GM12878 (cell line): ENCODE data around the gene PCDHGC5. TPM values are rescaled to one million over a fixed set of nuclear protein-coding genes. Genes with fewer than 3 reads are reported as not detected.
A peak's percentile ranks its signal among the peaks of the same experiment; 100 is the strongest.

Experiments used
- ATAC-seq: fragments of 200-7000 bp; cut with Tn5 transposase; 3 replicates; pipeline ENCODE4 v1.9.1; 2020; ENCODE audit warnings: mild to moderate bottlenecking, moderate library complexity
- BruUV-seq: library from RNA; stranded (reverse); fragments of 400-500 nt; replicated peaks from 2 replicates; lab custom pipeline; 2021; lab: Mats Ljungman, UMichigan
- CTCF ChIA-PET: fragments of 300-600 bp; sonication (Branson Sonifier 250); formaldehyde crosslinking; extraction: SDS; loops from one replicate; lab custom pipeline; 2021; ENCODE audit warnings: inconsistent platforms; lab: Yijun Ruan, JAX
- POLR2A ChIA-PET: fragments of 350-600 bp; formaldehyde crosslinking; extraction: SDS; loops from one replicate; lab custom pipeline; 2021; ENCODE audit warnings: inconsistent platforms; lab: Charles Lee
- RAD21 ChIA-PET: fragments of 300-600 bp; sonication (Branson Sonifier 250); formaldehyde crosslinking; loops from one replicate; lab custom pipeline; 2023; ENCODE audit warnings: antibody characterized with exemption; ENCODE audit not compliant: unreplicated experiment; lab: Charles Lee
- SMC1A ChIA-PET: fragments of 300-600 bp; sonication (Branson Sonifier 250); formaldehyde crosslinking; loops from one replicate; lab custom pipeline; 2023; ENCODE audit not compliant: unreplicated experiment, uncharacterized antibody; lab: Charles Lee
- DNase-seq: peaks from one replicate; pipeline ENCODE4 v3.0.0-alpha.2; 2011; ENCODE audit warnings: low read depth, low spot score
- FAIRE-seq: peaks from 3 replicates; lab custom pipeline; 2011; peaks lifted over from hg19 to GRCh38; lab: Jason Lieb, UNC
- H2AFZ ChIP-seq: 2 replicates; pipeline ENCODE4 v1.6.0; 2011; ENCODE audit warnings: low read depth, low read length, control low read depth; ENCODE audit not compliant: control insufficient read depth
- H3K27ac ChIP-seq: 2 replicates; pipeline ENCODE4 v1.5.1; 2011; ENCODE audit warnings: control low read depth; ENCODE audit not compliant: control insufficient read depth, insufficient read depth
- H3K27me3 ChIP-seq, 2 experiments: replicated peaks in 1 of 2; 2 replicates each; pipeline versions ENCODE4 v1.6.0 to v1.6.1; 2011; ENCODE audit warnings: low read length in 1 of 2; ENCODE audit not compliant: control insufficient read depth in 2 of 2, insufficient read depth in 2 of 2
- H3K36me3 ChIP-seq, 2 experiments: 2 replicates each; pipeline ENCODE4 v1.5.1; 2011; ENCODE audit warnings: low read length in 1 of 2; ENCODE audit not compliant: control insufficient read depth in 2 of 2, insufficient read depth in 2 of 2
- H3K4me1 ChIP-seq: 2 replicates; pipeline ENCODE4 v1.6.1; 2011; ENCODE audit warnings: mild to moderate bottlenecking, low read length, moderate library complexity, mixed read lengths; ENCODE audit not compliant: control insufficient read depth, insufficient read depth
- H3K4me2 ChIP-seq: 2 replicates; pipeline ENCODE4 v1.6.0; 2011; ENCODE audit warnings: control low read depth; ENCODE audit not compliant: control insufficient read depth, insufficient read depth
- H3K4me3 ChIP-seq: fragments of 200-600 bp; sonication (generic); 2 replicates; pipeline ENCODE4 v1.5.1; 2016
- H3K79me2 ChIP-seq: 2 replicates; pipeline ENCODE4 v1.6.0; 2011; ENCODE audit warnings: low read length; ENCODE audit not compliant: control insufficient read depth, insufficient read depth
- H3K9ac ChIP-seq: 2 replicates; pipeline ENCODE4 v1.8.0; 2011; ENCODE audit warnings: low read length, control low read depth, mixed read lengths; ENCODE audit not compliant: control insufficient read depth, insufficient read depth
- H3K9me3 ChIP-seq: replicated peaks from 3 replicates; pipeline ENCODE4 v1.5.1; 2011; ENCODE audit warnings: mild to moderate bottlenecking, low read length; ENCODE audit not compliant: control insufficient read depth, insufficient read depth
- H4K20me1 ChIP-seq: 2 replicates; pipeline ENCODE4 v1.6.0; 2011; ENCODE audit not compliant: control insufficient read depth, insufficient read depth
- CTCF ChIP-seq, 3 experiments: IDR thresholded peaks in 2 of 3; conservative IDR thresholded peaks in 1 of 3; 2 replicates each; pipeline ENCODE4 v1.5.1; 2011; ENCODE audit warnings: low read depth in 3 of 3, low read length in 3 of 3, mild to moderate bottlenecking in 3 of 3, control low read depth in 2 of 3, moderate library complexity in 2 of 3, inconsistent platforms in 1 of 3, mixed read lengths in 1 of 3; ENCODE audit not compliant: control insufficient read depth in 2 of 3, insufficient read depth in 1 of 3; ENCODE audit errors: extremely low read depth in 1 of 3
- FOXM1 ChIP-seq: IDR thresholded peaks from 2 replicates; pipeline ENCODE4 v1.6.1; 2012; ENCODE audit warnings: low read depth, mild to moderate bottlenecking, inconsistent platforms, low read length, moderate library complexity
- MTA2 ChIP-seq: fragments of 450-650 bp; IDR thresholded peaks from 2 replicates; pipeline ENCODE4 v1.6.1; 2016; ENCODE audit warnings: low read depth, mild to moderate bottlenecking, moderate library complexity
- REST ChIP-seq: IDR thresholded peaks from 2 replicates; pipeline ENCODE4 v1.6.1; 2012; ENCODE audit warnings: mild to moderate bottlenecking, low read depth, low read length
- RFX5 ChIP-seq: IDR thresholded peaks from 2 replicates; pipeline ENCODE4 v1.6.1; 2011; ENCODE audit warnings: low read depth, low read length, improper control_type of control experiment
- WGBS: methylation state at CpG from one replicate; pipeline ENCODE4 v1.1.6; 2016; ENCODE audit warnings: low lambda C conversion rate; ENCODE audit not compliant: insufficient replicate concordance, insufficient coverage; ENCODE audit errors: missing lambda C conversion rate; 5-methylcytosine and 5-hydroxymethylcytosine counted together
- in situ Hi-C: fragments of 300-500 bp; cut with MboI; formaldehyde crosslinking; loops from 9 replicates; pipeline ENCODE4 v1.14.3; 2018; ENCODE audit warnings: mixed read lengths
- intact Hi-C: fragments of 100-400 bp; cut with micrococcal nuclease; formaldehyde crosslinking; loops from one replicate; pipeline ENCODE4 v1.14.2; 2022; ENCODE audit not compliant: unreplicated experiment
- polyA plus RNA-seq, 11 experiments: library from polyadenylated mRNA; depleted of rRNA in 4 of 11; unstranded in 6 of 11; stranded (reverse) in 5 of 11; fragments of >200 nt; fragmentation: Nextera tagmentation in 4 of 11; fragmentation: Illumina TruSeq in 1 of 11; extraction: Ambion mirVana in 4 of 11; extraction: Trizol in 1 of 11; gene quantifications; 1 replicate in 1 of 11; 2 replicates in 10 of 11; pipeline versions ENCODE4 v1.2.1 to v1.2.3, GENCODE V29; 2011 to 2016; ENCODE audit warnings: inconsistent platforms in 2 of 11, missing spikeins in 2 of 11, low read depth in 1 of 11
- total RNA-seq, 4 experiments: library from RNA; depleted of rRNA in 3 of 4; stranded (reverse); fragments of >200 nt in 3 of 4; fragmentation: Illumina TruSeq in 1 of 4; extraction: Trizol in 1 of 4; gene quantifications; 2 replicates each; pipeline versions ENCODE4 v1.2.1 to v1.2.3, GENCODE V29; 2013 to 2021

Gene PCDHGC5
- total and polyA plus RNA-seq, 10 of the 15 experiments (the other 5 are each of a cell fraction or from before 2014, with no cell fraction given) = 0.05 to 0.87 (median 0.18) TPM; not detected in 2

GRCh38 chr5:141484641-141485311 lies 4.1 kb upstream of the PCDHGC5 start, which contains the start of gene PCDHGC4:
TSS of gene PCDHGC4 (plus strand) at chr5:141485030. CDS start at chr5:141485174, 144 bp downstream.
- intact Hi-C loops (no loop called here), in situ Hi-C loops (no loop called here)
- H3K27me3 ChIP-seq = peaks cover 0 to 3% of the 10 kb centered on the region in 2 experiments; a peak in 2 of 4 replicates
- H3K4me1 ChIP-seq = peaks cover 6% of the 10 kb centered on the region
- peak; percentile 73 for ATAC-seq
- H3K4me2 ChIP-seq = peak within 1 kb of the TSS; percentile 28
- no peak within 1 kb of the TSS; the same call in 1 of the 2 replicates for H2AFZ ChIP-seq
- no peak within 1 kb of the TSS for H3K9ac ChIP-seq
- peak; percentile 54; the same call in 1 of the 2 replicates for TF ChIP-seq RFX5
- TF ChIP-seq MTA2 = no peak
- no peak for TF ChIP-seq REST
- 0 out of 2 replicates have a peak, but pooled peaks have one; percentile 10 for TF ChIP-seq FOXM1
- no peak for TF ChIP-seq CTCF (IDR thresholded peaks at IDR 0.05 in 2 of 3, conservative IDR thresholded peaks at IDR 0.05 in 1 of 3; ENCODE audit: control insufficient read depth in 2 of 3, extremely low read depth in 1 of 3, insufficient read depth in 1 of 3, low read depth in 3 of 3, low read length in 3 of 3)
- TF ChIP-seq, all 136 proteins: peak for 2
- H3K4me3 ChIP-seq = peak within 1 kb of the TSS; percentile 36
- DNase-seq = no peak
- BruUV-seq = no TSS peak
- ChIA-PET SMC1A (interaction anchor here (0.6 to 1.2 kb wide), 3 partner anchors 9 to 336 kb away, joined by 3 to 5 read pairs (median 3); partner anchors contain the start of gene PCDHGC3), CTCF (interaction anchor here (1.3 to 8.1 kb wide), 7 partner anchors 10 to 79 kb away, joined by 3 to 90 read pairs (median 11); partner anchors contain the start of genes PCDHGA11 and PCDHGC3), POLR2A (no interaction called here), RAD21 (interaction anchor here (1.6 kb wide), 1 partner anchor 9 kb away, joined by 6 read pairs; the partner anchor contains the start of gene PCDHGC3)
- H4K20me1 ChIP-seq = no peaks in the 10 kb centered on the region
- WGBS = 29% methylated on average over 39 of the region's 39 CpGs
- FAIRE-seq = no peak
- no peaks in the 10 kb centered on the region for H3K9me3 ChIP-seq
- H3K79me2 ChIP-seq = no peaks in the 10 kb centered on the region
- H3K36me3 ChIP-seq = no peaks in the 10 kb centered on the region; a peak in 1 of 4 replicates
- no peak within 1 kb of the TSS for H3K27ac ChIP-seq
